ENCODE data around the gene NEDD4L. TPM values are rescaled to one million over a fixed set of nuclear protein-coding genes. Genes with fewer than 3 reads are reported as not detected.

Gene NEDD4L
- polyA plus RNA-seq, 1 of the 3 experiments (the other 2 are of a cell fraction): 13.2 TPM

DNA sequence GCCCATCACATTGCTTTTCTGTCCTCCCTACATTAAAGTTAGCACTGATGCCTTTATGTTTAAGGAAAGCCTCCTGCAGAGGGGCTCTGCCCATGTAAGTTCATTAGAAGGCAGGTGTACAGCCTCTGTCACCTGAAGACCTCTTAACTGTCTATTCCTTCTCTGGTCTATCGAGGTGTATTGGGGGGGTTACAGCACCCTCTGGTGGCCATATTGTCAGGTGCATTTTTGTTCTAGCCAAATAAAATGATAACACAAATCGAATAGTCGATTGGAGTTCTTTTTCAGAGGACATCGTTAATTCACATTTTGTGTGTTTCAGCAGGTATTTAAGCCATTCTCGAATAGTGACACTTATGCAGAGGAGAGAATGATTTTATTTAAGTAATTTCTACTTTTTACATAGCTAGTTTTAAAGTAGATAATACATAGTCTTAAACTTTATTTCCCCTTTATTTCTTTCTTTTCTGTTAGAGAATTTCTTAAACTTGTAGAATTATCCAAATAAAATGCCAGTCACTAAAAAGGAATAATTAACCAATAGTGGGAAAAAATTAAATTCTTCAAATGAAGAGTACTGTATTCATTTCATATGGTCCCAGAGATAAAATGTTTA is 136.8 kb downstream of the NEDD4L start:
- H3K79me2 ChIP-seq (ENCODE audit: insufficient read depth): no peaks in the 10 kb centered on the region
- no peaks in the 10 kb centered on the region for H3K27me3 ChIP-seq (ENCODE audit: insufficient read depth)
- peaks cover 5% of the 10 kb centered on the region for H3F3A ChIP-seq (replicated peaks; ENCODE audit: insufficient read depth)
- WGBS (ENCODE audit: low lambda C conversion rate): 29% methylated on average over 5 of the region's 5 CpGs
- CTCF ChIA-PET: interaction anchor here (0.6 to 5.0 kb wide), 50 partner anchors 8 to 344 kb away, joined by 3 to 43 read pairs (median 3); partner anchors contain the start of gene NEDD4L
- no peak overlapping the region for H3K4me2 ChIP-seq
- POLR2A ChIA-PET: no interaction called here
- H3K9me2 ChIP-seq: no peaks in the 10 kb centered on the region
- no peak overlapping the region for H2AFZ ChIP-seq (ENCODE audit: low read depth)
- H3K27ac ChIP-seq (ENCODE audit: low read depth in 2 of 2, low read length in 1 of 2): no peak overlapping the region
- no peaks in the 10 kb centered on the region for H3K36me3 ChIP-seq (replicated peaks in 1 of 2; ENCODE audit: control insufficient read depth in 1 of 2, insufficient read depth in 2 of 2, low read length in 1 of 2)
- no peak overlapping the region for H3K4me3 ChIP-seq (ENCODE audit: low read depth in 2 of 2, low read length in 1 of 2)
- DNase-seq: peak; percentile 65
- H3K4me1 ChIP-seq (ENCODE audit: control insufficient read depth in 1 of 2, insufficient read depth in 2 of 2, low read depth in 1 of 2, low read length in 1 of 2): peaks cover 22 to 35% of the 10 kb centered on the region in 2 experiments
- TF ChIP-seq GATA2 (CRISPR knock-in tag; IDR thresholded peaks at IDR 0.05) (no peak), POLR2AphosphoS5 (IDR thresholded peaks at IDR 0.05; ENCODE audit: low read depth, low read length) (no peak), SIN3A (IDR thresholded peaks at IDR 0.05; ENCODE audit: borderline replicate concordance, low read depth, low read length) (no peak), ELF1 (IDR thresholded peaks at IDR 0.05) (no peak), TCF12 (IDR thresholded peaks at IDR 0.05) (no peak), MEF2A (IDR thresholded peaks at IDR 0.05; ENCODE audit: borderline replicate concordance, low read depth) (no peak), NFIC (IDR thresholded peaks at IDR 0.05; ENCODE audit: borderline replicate concordance) (no peak), RFX5 (IDR thresholded peaks at IDR 0.05; ENCODE audit: low read length) (no peak), RAD21 (IDR thresholded peaks at IDR 0.05; ENCODE audit: low read length) (peak; percentile 79), RCOR1 (IDR thresholded peaks at IDR 0.05; ENCODE audit: low read length) (no peak), FOXM1 (IDR thresholded peaks at IDR 0.05; ENCODE audit: low read depth) (no peak), CHD2 (IDR thresholded peaks at IDR 0.05; ENCODE audit: low read length, partially characterized antibody) (no peak), SMC3 (IDR thresholded peaks at IDR 0.05; ENCODE audit: low read depth, low read length) (peak; percentile 79)
- TF ChIP-seq, protein P1, sequence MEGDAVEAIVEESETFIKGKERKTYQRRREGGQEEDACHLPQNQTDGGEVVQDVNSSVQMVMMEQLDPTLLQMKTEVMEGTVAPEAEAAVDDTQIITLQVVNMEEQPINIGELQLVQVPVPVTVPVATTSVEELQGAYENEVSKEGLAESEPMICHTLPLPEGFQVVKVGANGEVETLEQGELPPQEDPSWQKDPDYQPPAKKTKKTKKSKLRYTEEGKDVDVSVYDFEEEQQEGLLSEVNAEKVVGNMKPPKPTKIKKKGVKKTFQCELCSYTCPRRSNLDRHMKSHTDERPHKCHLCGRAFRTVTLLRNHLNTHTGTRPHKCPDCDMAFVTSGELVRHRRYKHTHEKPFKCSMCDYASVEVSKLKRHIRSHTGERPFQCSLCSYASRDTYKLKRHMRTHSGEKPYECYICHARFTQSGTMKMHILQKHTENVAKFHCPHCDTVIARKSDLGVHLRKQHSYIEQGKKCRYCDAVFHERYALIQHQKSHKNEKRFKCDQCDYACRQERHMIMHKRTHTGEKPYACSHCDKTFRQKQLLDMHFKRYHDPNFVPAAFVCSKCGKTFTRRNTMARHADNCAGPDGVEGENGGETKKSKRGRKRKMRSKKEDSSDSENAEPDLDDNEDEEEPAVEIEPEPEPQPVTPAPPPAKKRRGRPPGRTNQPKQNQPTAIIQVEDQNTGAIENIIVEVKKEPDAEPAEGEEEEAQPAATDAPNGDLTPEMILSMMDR (IDR thresholded peaks at IDR 0.05): peak; percentile 96
- TF ChIP-seq, protein P2, sequence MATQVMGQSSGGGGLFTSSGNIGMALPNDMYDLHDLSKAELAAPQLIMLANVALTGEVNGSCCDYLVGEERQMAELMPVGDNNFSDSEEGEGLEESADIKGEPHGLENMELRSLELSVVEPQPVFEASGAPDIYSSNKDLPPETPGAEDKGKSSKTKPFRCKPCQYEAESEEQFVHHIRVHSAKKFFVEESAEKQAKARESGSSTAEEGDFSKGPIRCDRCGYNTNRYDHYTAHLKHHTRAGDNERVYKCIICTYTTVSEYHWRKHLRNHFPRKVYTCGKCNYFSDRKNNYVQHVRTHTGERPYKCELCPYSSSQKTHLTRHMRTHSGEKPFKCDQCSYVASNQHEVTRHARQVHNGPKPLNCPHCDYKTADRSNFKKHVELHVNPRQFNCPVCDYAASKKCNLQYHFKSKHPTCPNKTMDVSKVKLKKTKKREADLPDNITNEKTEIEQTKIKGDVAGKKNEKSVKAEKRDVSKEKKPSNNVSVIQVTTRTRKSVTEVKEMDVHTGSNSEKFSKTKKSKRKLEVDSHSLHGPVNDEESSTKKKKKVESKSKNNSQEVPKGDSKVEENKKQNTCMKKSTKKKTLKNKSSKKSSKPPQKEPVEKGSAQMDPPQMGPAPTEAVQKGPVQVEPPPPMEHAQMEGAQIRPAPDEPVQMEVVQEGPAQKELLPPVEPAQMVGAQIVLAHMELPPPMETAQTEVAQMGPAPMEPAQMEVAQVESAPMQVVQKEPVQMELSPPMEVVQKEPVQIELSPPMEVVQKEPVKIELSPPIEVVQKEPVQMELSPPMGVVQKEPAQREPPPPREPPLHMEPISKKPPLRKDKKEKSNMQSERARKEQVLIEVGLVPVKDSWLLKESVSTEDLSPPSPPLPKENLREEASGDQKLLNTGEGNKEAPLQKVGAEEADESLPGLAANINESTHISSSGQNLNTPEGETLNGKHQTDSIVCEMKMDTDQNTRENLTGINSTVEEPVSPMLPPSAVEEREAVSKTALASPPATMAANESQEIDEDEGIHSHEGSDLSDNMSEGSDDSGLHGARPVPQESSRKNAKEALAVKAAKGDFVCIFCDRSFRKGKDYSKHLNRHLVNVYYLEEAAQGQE (IDR thresholded peaks at IDR 0.05; ENCODE audit: low read depth, low read length): no peak
- TF ChIP-seq, protein P3, sequence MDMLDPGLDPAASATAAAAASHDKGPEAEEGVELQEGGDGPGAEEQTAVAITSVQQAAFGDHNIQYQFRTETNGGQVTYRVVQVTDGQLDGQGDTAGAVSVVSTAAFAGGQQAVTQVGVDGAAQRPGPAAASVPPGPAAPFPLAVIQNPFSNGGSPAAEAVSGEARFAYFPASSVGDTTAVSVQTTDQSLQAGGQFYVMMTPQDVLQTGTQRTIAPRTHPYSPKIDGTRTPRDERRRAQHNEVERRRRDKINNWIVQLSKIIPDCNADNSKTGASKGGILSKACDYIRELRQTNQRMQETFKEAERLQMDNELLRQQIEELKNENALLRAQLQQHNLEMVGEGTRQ (IDR thresholded peaks at IDR 0.05; ENCODE audit: borderline replicate concordance, low read depth, low read length): no peak
- TF ChIP-seq, protein P4, sequence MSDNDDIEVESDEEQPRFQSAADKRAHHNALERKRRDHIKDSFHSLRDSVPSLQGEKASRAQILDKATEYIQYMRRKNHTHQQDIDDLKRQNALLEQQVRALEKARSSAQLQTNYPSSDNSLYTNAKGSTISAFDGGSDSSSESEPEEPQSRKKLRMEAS (IDR thresholded peaks at IDR 0.05; ENCODE audit: low read depth): no peak
- TF ChIP-seq, protein P5, sequence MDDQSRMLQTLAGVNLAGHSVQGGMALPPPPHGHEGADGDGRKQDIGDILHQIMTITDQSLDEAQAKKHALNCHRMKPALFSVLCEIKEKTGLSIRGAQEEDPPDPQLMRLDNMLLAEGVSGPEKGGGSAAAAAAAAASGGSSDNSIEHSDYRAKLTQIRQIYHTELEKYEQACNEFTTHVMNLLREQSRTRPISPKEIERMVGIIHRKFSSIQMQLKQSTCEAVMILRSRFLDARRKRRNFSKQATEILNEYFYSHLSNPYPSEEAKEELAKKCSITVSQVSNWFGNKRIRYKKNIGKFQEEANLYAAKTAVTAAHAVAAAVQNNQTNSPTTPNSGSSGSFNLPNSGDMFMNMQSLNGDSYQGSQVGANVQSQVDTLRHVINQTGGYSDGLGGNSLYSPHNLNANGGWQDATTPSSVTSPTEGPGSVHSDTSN (IDR thresholded peaks at IDR 0.05): no peak
- H4K20me1 ChIP-seq (ENCODE audit: insufficient read depth): no peaks in the 10 kb centered on the region
- H3K9ac ChIP-seq: no peak overlapping the region
- no peaks in the 10 kb centered on the region for H3K9me3 ChIP-seq

All from SK-N-SH (cell line).